NCI-H2107 (cell line): Measurements from ENCODE around the gene HAUS7.

Source experiments
- DNase-seq: peaks from one replicate; lab custom pipeline; 2025; lab: John Stamatoyannopoulos, UW

Gene HAUS7

GRCh38 chrX:153470411-153471363 is at the start of gene HAUS7:
Gene HAUS7, minus strand, starts transcription at chrX:153470576. Its CDS starts 19 bp downstream, at chrX:153470557.
- DNase-seq = peak; percentile 97

- DNase-seq = no peak
Measured at GRCh38 chrX:153519569-153520286, 49.4 kb upstream of the HAUS7 start.

GRCh38 chrX:153517946-153518834 is 47.8 kb upstream of the HAUS7 start:
- DNase-seq = no peak

GRCh38 chrX:153517423-153517822 is 47.0 kb upstream of the HAUS7 start, which contains the start of gene ATP2B3:
Gene ATP2B3, plus strand, starts transcription at chrX:153517642. Its CDS starts 18,606 bp downstream, at chrX:153536248.
- DNase-seq = no peak

GRCh38 chrX:153516073-153516472 is 45.7 kb upstream of the HAUS7 start:
- no peak for DNase-seq

GRCh38 chrX:153515435-153515834 is 45.1 kb upstream of the HAUS7 start:
- DNase-seq = no peak

- no peak for DNase-seq
Measured at GRCh38 chrX:153514259-153514658, 43.9 kb upstream of the HAUS7 start.

GRCh38 chrX:153513265-153513664 is 42.9 kb upstream of the HAUS7 start:
- no peak for DNase-seq

GRCh38 chrX:153512501-153512893 is 42.1 kb upstream of the HAUS7 start:
- no peak for DNase-seq

GRCh38 chrX:153511784-153512500 is 41.6 kb upstream of the HAUS7 start:
- DNase-seq = no peak

- no peak for DNase-seq
Measured at GRCh38 chrX:153510383-153510782, 40.0 kb upstream of the HAUS7 start.

GRCh38 chrX:153509592-153509991 is 39.2 kb upstream of the HAUS7 start:
- no peak for DNase-seq

GRCh38 chrX:153507484-153508178 is 37.3 kb upstream of the HAUS7 start:
- DNase-seq = peak; percentile 68

- DNase-seq = no peak
Measured at GRCh38 chrX:153505361-153505760, 35.0 kb upstream of the HAUS7 start.

GRCh38 chrX:153504445-153505016 is 34.2 kb upstream of the HAUS7 start:
- DNase-seq = no peak

- DNase-seq = no peak
Measured at GRCh38 chrX:153502796-153503195, 32.4 kb upstream of the HAUS7 start.

- no peak for DNase-seq
Measured at GRCh38 chrX:153502131-153502530, 31.8 kb upstream of the HAUS7 start.

GRCh38 chrX:153501530-153501929 is 31.2 kb upstream of the HAUS7 start:
- no peak for DNase-seq

- DNase-seq = no peak
Measured at GRCh38 chrX:153500676-153501280, 30.4 kb upstream of the HAUS7 start.

- DNase-seq = no peak
Measured at GRCh38 chrX:153499876-153500275, 29.5 kb upstream of the HAUS7 start.
